H1 (cell line): Measurements from ENCODE around the gene UBE4B. TPM values are rescaled to one million over a fixed set of nuclear protein-coding genes. Genes with fewer than 3 reads are reported as not detected.

ENCODE experiments used
- CTCF ChIA-PET: fragments of 300-600 bp; sonication (Branson Sonifier 250); formaldehyde crosslinking; loops from one replicate; lab custom pipeline; 2021; ENCODE audit not compliant: partially characterized antibody; lab: Charles Lee
- POLR2A ChIA-PET: fragments of 300-600 bp; sonication (Branson Sonifier 250); formaldehyde crosslinking; loops from one replicate; lab custom pipeline; 2021; ENCODE audit warnings: inconsistent platforms; ENCODE audit not compliant: partially characterized antibody; lab: Charles Lee
- DNase-seq, 2 experiments: peaks; one replicate each; pipeline versions ENCODE4 v3.0.0 to v3.0.0-alpha.2; 2010 to 2022; ENCODE audit warnings: low spot score in 2 of 2, low read depth in 1 of 2, mixed read lengths in 1 of 2
- FAIRE-seq: peaks from 2 replicates; lab custom pipeline; 2011; peaks lifted over from hg19 to GRCh38; lab: Jason Lieb, UNC
- H2AFZ ChIP-seq: 2 replicates; pipeline ENCODE4 v1.8.1; 2012; ENCODE audit warnings: low read length, inconsistent platforms
- H2AK5ac ChIP-seq: 2 replicates; pipeline ENCODE4 v1.6.1; 2013; ENCODE audit warnings: low read depth, low read length
- H2BK120ac ChIP-seq: replicated peaks from 2 replicates; pipeline ENCODE3; 2013; ENCODE audit warnings: low read depth, low read length, inconsistent platforms
- H2BK12ac ChIP-seq: 2 replicates; pipeline ENCODE4 v1.6.1; 2013; ENCODE audit warnings: low read depth, low read length
- H2BK15ac ChIP-seq: 2 replicates; pipeline ENCODE4 v1.6.1; 2013; ENCODE audit warnings: low read length
- H2BK20ac ChIP-seq: 2 replicates; pipeline ENCODE4 v1.6.1; 2013; ENCODE audit warnings: low read length
- H2BK5ac ChIP-seq: 2 replicates; pipeline ENCODE4 v1.6.1; 2013; ENCODE audit warnings: low read depth, low read length
- H3K14ac ChIP-seq: 2 replicates; pipeline ENCODE4 v1.6.1; 2013; ENCODE audit warnings: inconsistent platforms; ENCODE audit not compliant: insufficient read length
- H3K18ac ChIP-seq: 2 replicates; pipeline ENCODE4 v1.6.1; 2013; ENCODE audit warnings: low read length; ENCODE audit errors: extremely low read depth
- H3K23ac ChIP-seq: 2 replicates; pipeline ENCODE4 v1.6.1; 2013; ENCODE audit warnings: inconsistent platforms; ENCODE audit not compliant: insufficient read length
- H3K23me2 ChIP-seq: 2 replicates; pipeline ENCODE4 v1.6.1; 2013; ENCODE audit warnings: low read depth, low read length
- H3K27ac ChIP-seq: 2 replicates; pipeline ENCODE4 v1.6.1; 2011; ENCODE audit warnings: low read depth, low read length, inconsistent platforms
- H3K27me3 ChIP-seq, 4 experiments: replicated peaks in 1 of 4; 1 replicate in 1 of 4; 2 replicates in 3 of 4; pipeline versions ENCODE4 v1.6.1 to v1.8.1; 2011 to 2013; ENCODE audit warnings: low read length in 3 of 4, mild to moderate bottlenecking in 3 of 4, inconsistent platforms in 2 of 4, mixed read lengths in 2 of 4, moderate library complexity in 1 of 4; ENCODE audit not compliant: control insufficient read depth in 3 of 4, insufficient read depth in 3 of 4; ENCODE audit errors: extremely low read depth in 1 of 4
- H3K36me3 ChIP-seq, 4 experiments: 2 replicates each; pipeline versions ENCODE4 v1.6.1 to v1.8.1; 2011 to 2013; ENCODE audit warnings: mild to moderate bottlenecking in 4 of 4, low read length in 3 of 4, moderate library complexity in 2 of 4, control low read depth in 1 of 4, inconsistent platforms in 1 of 4; ENCODE audit not compliant: insufficient read depth in 4 of 4, control insufficient read depth in 2 of 4
- H3K4ac ChIP-seq: replicated peaks from 2 replicates; pipeline ENCODE3; 2013; ENCODE audit warnings: low read length, low read depth, mixed read lengths, inconsistent platforms; ENCODE audit not compliant: insufficient read length
- H3K4me1 ChIP-seq, 4 experiments: replicated peaks in 1 of 4; 1 replicate in 1 of 4; 2 replicates in 3 of 4; pipeline versions ENCODE4 v1.6.1 to v1.8.1; 2011 to 2013; ENCODE audit warnings: low read length in 3 of 4, inconsistent platforms in 2 of 4, mixed read lengths in 1 of 4; ENCODE audit not compliant: insufficient read depth in 4 of 4, control insufficient read depth in 3 of 4
- H3K4me2 ChIP-seq, 2 experiments: 2 replicates each; pipeline versions ENCODE4 v1.6.1 to v1.8.1; 2011 to 2013; ENCODE audit warnings: low read depth in 2 of 2, low read length in 2 of 2, control low read depth in 1 of 2, inconsistent platforms in 1 of 2, mild to moderate bottlenecking in 1 of 2; ENCODE audit not compliant: insufficient read depth in 1 of 2
- H3K4me3 ChIP-seq, 4 experiments: fragments of 200-600, 300-600 bp in 1 of 4; sonication (generic), shearing (Covaris generic), sonication (Bioruptor Twin) in 1 of 4; 2 replicates each; pipeline versions ENCODE4 v1.5.1 to v1.8.1; 2011 to 2016; ENCODE audit warnings: low read length in 4 of 4, low read depth in 3 of 4, control low read depth in 2 of 4, inconsistent platforms in 2 of 4, mild to moderate bottlenecking in 2 of 4, mixed read lengths in 1 of 4, moderate library complexity in 1 of 4; ENCODE audit not compliant: insufficient read depth in 2 of 4; ENCODE audit errors: extremely low read depth in 1 of 4
- H3K56ac ChIP-seq: replicated peaks from 2 replicates; pipeline ENCODE3; 2013; ENCODE audit warnings: low read depth, mild to moderate bottlenecking, mixed read lengths, low read length, inconsistent platforms; ENCODE audit not compliant: insufficient read length
- H3K79me1 ChIP-seq: 2 replicates; pipeline ENCODE4 v1.6.1; 2013; ENCODE audit warnings: low read depth, low read length, control low read depth
- H3K79me2 ChIP-seq, 2 experiments: 2 replicates each; pipeline versions ENCODE4 v1.6.1 to v1.8.1; 2012 to 2013; ENCODE audit warnings: low read length in 2 of 2, mild to moderate bottlenecking in 2 of 2, inconsistent platforms in 1 of 2; ENCODE audit not compliant: insufficient read depth in 2 of 2, control insufficient read depth in 1 of 2
- H3K9ac ChIP-seq, 4 experiments: replicated peaks in 1 of 4; 1 replicate in 1 of 4; 2 replicates in 3 of 4; pipeline versions ENCODE4 v1.6.1 to v1.8.1; 2011 to 2013; ENCODE audit warnings: low read depth in 3 of 4, low read length in 3 of 4, control low read depth in 2 of 4, mild to moderate bottlenecking in 2 of 4, moderate library complexity in 2 of 4, inconsistent platforms in 1 of 4; ENCODE audit errors: extremely low read depth in 1 of 4
- H3K9me3 ChIP-seq, 2 experiments: 2 replicates each; pipeline versions ENCODE4 v1.6.1 to v1.8.1; 2012 to 2013; ENCODE audit warnings: mild to moderate bottlenecking in 2 of 2, moderate library complexity in 2 of 2, control low read depth in 1 of 2, inconsistent platforms in 1 of 2, low read depth in 1 of 2, low read length in 1 of 2, mixed read lengths in 1 of 2; ENCODE audit not compliant: insufficient read depth in 2 of 2
- H4K20me1 ChIP-seq, 2 experiments: replicated peaks in 1 of 2; 2 replicates each; pipeline versions ENCODE3 to v1.8.1; 2011 to 2013; ENCODE audit warnings: inconsistent platforms in 2 of 2, low read length in 2 of 2, mild to moderate bottlenecking in 1 of 2; ENCODE audit not compliant: insufficient read depth in 2 of 2, control insufficient read depth in 1 of 2
- H4K5ac ChIP-seq: 2 replicates; pipeline ENCODE4 v1.6.1; 2013; ENCODE audit warnings: low read length, low read depth, mixed read lengths, inconsistent platforms; ENCODE audit not compliant: insufficient read length
- H4K8ac ChIP-seq: 2 replicates; pipeline ENCODE4 v1.8.0; 2013; ENCODE audit warnings: mild to moderate bottlenecking, moderate library complexity, low read length, inconsistent platforms; ENCODE audit not compliant: insufficient read depth; ENCODE audit errors: extremely low read depth
- H4K91ac ChIP-seq: replicated peaks from 2 replicates; pipeline ENCODE3; 2013; ENCODE audit warnings: low read length, mixed read lengths, inconsistent platforms; ENCODE audit not compliant: insufficient read length
- GABPA ChIP-seq: IDR thresholded peaks from 2 replicates; pipeline ENCODE4 v1.6.1; 2011; ENCODE audit warnings: mild to moderate bottlenecking, low read length, moderate library complexity, borderline replicate concordance; ENCODE audit not compliant: insufficient read depth
- GTF2F1 ChIP-seq: IDR thresholded peaks from 2 replicates; pipeline ENCODE4 v1.6.1; 2012; ENCODE audit warnings: low read depth, low read length, improper control_type of control experiment, borderline replicate concordance
- RFX5 ChIP-seq: IDR thresholded peaks from 2 replicates; pipeline ENCODE4 v1.6.1; 2011; ENCODE audit warnings: low read depth, low read length, improper control_type of control experiment, borderline replicate concordance
- RXRA ChIP-seq: IDR thresholded peaks from 2 replicates; pipeline ENCODE4 v1.6.1; 2011; ENCODE audit warnings: low read depth, mild to moderate bottlenecking, low read length, moderate library complexity; ENCODE audit not compliant: insufficient read depth
- SIRT6 ChIP-seq: IDR thresholded peaks from one replicate; pipeline ENCODE4 v1.7.1; 2012; ENCODE audit warnings: low read length, inconsistent platforms
- SIX5 ChIP-seq: IDR thresholded peaks from 2 replicates; pipeline ENCODE4 v1.6.1; 2011; ENCODE audit warnings: mild to moderate bottlenecking, low read depth, low read length
- SRF ChIP-seq: IDR thresholded peaks from 2 replicates; pipeline ENCODE4 v1.6.1; 2011; ENCODE audit warnings: mild to moderate bottlenecking, low read depth, low read length, moderate library complexity
- WGBS, 2 experiments: shearing (Covaris generic) in 1 of 2; methylation state at CpG; one replicate each; pipeline versions ENCODE4 v1.1.6 to v1.1.7; 2013 to 2015; ENCODE audit warnings: low lambda C conversion rate in 2 of 2, mixed read lengths in 2 of 2, inconsistent platforms in 1 of 2, low coverage in 1 of 2, missing lambda C conversion rate in 1 of 2; ENCODE audit not compliant: insufficient replicate concordance in 2 of 2, insufficient coverage in 1 of 2, insufficient read length in 1 of 2; ENCODE audit errors: extremely low coverage in 1 of 2, missing lambda C conversion rate in 1 of 2; 5-methylcytosine and 5-hydroxymethylcytosine counted together
- polyA plus RNA-seq, 7 experiments: library from polyadenylated mRNA; depleted of rRNA in 3 of 7; stranded (reverse) in 5 of 7; unstranded in 2 of 7; fragments of >200 nt in 5 of 7; fragments of 200-250 nt in 2 of 7; gene quantifications; 1 replicate in 5 of 7; 2 replicates in 1 of 7; 4 replicates in 1 of 7; pipeline versions ENCODE4 v1.2.1 to v1.2.3, GENCODE V29; 2011 to 2013; ENCODE audit warnings: missing spikeins in 2 of 7, mixed read lengths in 2 of 7
- total RNA-seq: library from RNA; stranded (reverse); fragmentation: NEBNext Ultra II Directional; extraction: Animal tissue kit (Norgen Biotek cat#: 25700); gene quantifications from 2 replicates; pipeline ENCODE4 v1.2.1, GENCODE V29; 2021
- TF ChIP-seq, protein P1 (sequence below): IDR thresholded peaks from 2 replicates; pipeline ENCODE4 v1.6.1; 2011; ENCODE audit warnings: low read length, improper control_type of control experiment

UBE4B gene
- total and polyA plus RNA-seq, 2 of the 8 experiments (the other 6 are each of a cell fraction or from before 2014, with no cell fraction given) = 24.5 to 90.1 TPM

DNA sequence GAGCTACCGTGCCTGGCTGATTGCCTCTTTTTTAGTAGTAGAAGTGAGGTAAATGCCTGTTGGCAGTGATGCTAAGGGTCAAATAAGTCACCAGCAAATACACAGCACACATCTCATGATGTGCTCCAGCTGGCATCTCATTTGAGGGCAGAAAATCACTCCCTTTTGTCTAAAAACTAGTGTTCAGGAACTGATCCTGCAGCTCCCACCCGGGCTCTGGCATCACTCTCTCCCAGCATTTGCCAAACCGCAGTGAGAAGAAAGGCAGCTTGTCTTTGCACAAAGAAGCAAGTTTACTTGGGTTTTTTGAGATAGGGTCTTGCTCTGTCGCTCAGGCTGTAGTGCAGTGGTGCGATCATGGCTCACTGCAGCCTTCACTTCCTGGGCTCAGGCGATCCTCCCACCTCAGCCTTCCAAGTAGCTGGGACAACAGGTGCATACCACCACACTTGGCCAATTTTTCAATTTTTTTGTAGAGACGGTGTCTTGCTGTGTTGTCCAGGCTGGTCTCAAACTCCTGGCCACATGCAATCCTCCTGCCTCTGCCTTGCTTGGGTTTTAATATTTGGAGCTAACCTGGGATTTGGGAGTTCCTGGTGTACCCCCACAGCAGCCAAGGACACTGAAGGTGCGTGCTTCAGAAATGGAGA lies 31.6 kb upstream of the UBE4B start:
- Histone ChIP-seq H3K36me3 (no peaks in the 10 kb centered on the region), H3K23ac (no peak overlapping the region), H3K79me1 (no peaks in the 10 kb centered on the region), H2BK12ac (no peak overlapping the region), H2AFZ (no peak overlapping the region), H3K4me1 (peaks cover 0 to 6% (median 1%) of the 10 kb centered on the region in 4 experiments; a peak in 3 of 7 replicates), H3K18ac (no peak overlapping the region), H3K4me3 (no peak overlapping the region), H3K79me2 (no peaks in the 10 kb centered on the region), H3K9ac (no peak overlapping the region), H4K5ac (no peak overlapping the region), H4K20me1 (no peaks in the 10 kb centered on the region), H3K14ac (no peak overlapping the region), H2AK5ac (no peak overlapping the region), H2BK5ac (no peak overlapping the region), H3K27ac (no peak overlapping the region), H3K27me3 (peaks cover 10 to 28% (median 26%) of the 10 kb centered on the region in 4 experiments), H2BK20ac (no peak overlapping the region), H3K23me2 (peaks cover 6% of the 10 kb centered on the region; the same call in 1 of the 2 replicates), H3K4me2 (no peak overlapping the region), H4K91ac (no peak overlapping the region), H3K4ac (no peak overlapping the region), H2BK15ac (no peak overlapping the region), H3K56ac (no peak overlapping the region), H4K8ac (no peak overlapping the region), H2BK120ac (no peak overlapping the region), H3K9me3 (no peaks in the 10 kb centered on the region)
- DNase-seq (no peak), FAIRE-seq (no peak)
- CTCF ChIA-PET = interaction anchor here (0.6 to 1.4 kb wide), 6 partner anchors 10 to 429 kb away, joined by 3 to 4 read pairs (median 4); partner anchors contain the start of gene CENPS
- WGBS, 2 experiments = 87% methylated on average over 8 of the region's 8 CpGs; no CpG with 5 or more reads in 1 of the 2 experiments
- TF ChIP-seq GTF2F1 (no peak), RXRA (no peak), SIX5 (no peak), RFX5 (no peak), SRF (no peak), SIRT6 (no peak), GABPA (no peak)
- TF ChIP-seq, protein P1, sequence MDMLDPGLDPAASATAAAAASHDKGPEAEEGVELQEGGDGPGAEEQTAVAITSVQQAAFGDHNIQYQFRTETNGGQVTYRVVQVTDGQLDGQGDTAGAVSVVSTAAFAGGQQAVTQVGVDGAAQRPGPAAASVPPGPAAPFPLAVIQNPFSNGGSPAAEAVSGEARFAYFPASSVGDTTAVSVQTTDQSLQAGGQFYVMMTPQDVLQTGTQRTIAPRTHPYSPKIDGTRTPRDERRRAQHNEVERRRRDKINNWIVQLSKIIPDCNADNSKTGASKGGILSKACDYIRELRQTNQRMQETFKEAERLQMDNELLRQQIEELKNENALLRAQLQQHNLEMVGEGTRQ = no peak
- POLR2A ChIA-PET = interaction anchor here (0.6 kb wide), 3 partner anchors 28 to 753 kb away, joined by 3 read pairs; no protein-coding TSS in a partner anchor
